Lung (tissue), 12 donors: ENCODE measurements around the gene DLGAP4. TPM values are rescaled to one million over a fixed set of nuclear protein-coding genes. Genes with fewer than 3 reads are reported as not detected.

Experiments
- ATAC-seq: fragments of 200-7000 bp; cut with Tn5 transposase; one replicate; pipeline ENCODE4 v1.9.1; 2020; ENCODE audit warnings: moderate number of reproducible peaks; ENCODE audit not compliant: insufficient read depth, low FRiP score
- DNase-seq, 3 donors: peaks; one replicate each; pipeline ENCODE4 v3.0.0-alpha.2; 2013 to 2017
- H3K27ac ChIP-seq, 2 donors: one replicate each; pipeline ENCODE4 v1.5.1; 2013; ENCODE audit warnings: mild to moderate bottlenecking in 2 of 2, moderate library complexity in 2 of 2, control low read depth in 1 of 2, inconsistent platforms in 1 of 2, low read depth in 1 of 2, low read length in 1 of 2
- H3K27me3 ChIP-seq, 3 donors: one replicate each; pipeline ENCODE4 v1.5.1; 2013; ENCODE audit warnings: low read length in 2 of 3; ENCODE audit not compliant: control insufficient read depth in 3 of 3, insufficient read depth in 3 of 3
- H3K36me3 ChIP-seq, 4 donors: one replicate each; pipeline ENCODE4 v1.5.1; 2013; ENCODE audit warnings: low read length in 4 of 4, mild to moderate bottlenecking in 1 of 4, moderate library complexity in 1 of 4; ENCODE audit not compliant: control insufficient read depth in 4 of 4, insufficient read depth in 4 of 4
- H3K4me1 ChIP-seq, 5 donors: one replicate each; pipeline ENCODE4 v1.5.1; 2013; ENCODE audit warnings: low read length in 5 of 5, mild to moderate bottlenecking in 2 of 5, moderate library complexity in 1 of 5; ENCODE audit not compliant: control insufficient read depth in 5 of 5, insufficient read depth in 5 of 5
- H3K4me3 ChIP-seq: one replicate; pipeline ENCODE4 v1.5.1; 2013; ENCODE audit warnings: mild to moderate bottlenecking, control low read depth, moderate library complexity
- H3K9ac ChIP-seq, 2 donors: one replicate each; pipeline ENCODE4 v1.5.1; 2013; ENCODE audit warnings: low read length in 2 of 2, control low read depth in 1 of 2; ENCODE audit not compliant: insufficient read depth in 1 of 2
- H3K9me3 ChIP-seq, 4 donors: one replicate each; pipeline ENCODE4 v1.5.1; 2013; ENCODE audit warnings: low read length in 3 of 4, mild to moderate bottlenecking in 1 of 4, moderate library complexity in 1 of 4; ENCODE audit not compliant: control insufficient read depth in 4 of 4, insufficient read depth in 3 of 4
- WGBS, 2 donors: extraction: QIAGEN DNeasy Blood & Tissue Kit; methylation state at CpG; one replicate each; pipeline ENCODE4 v1.1.7; 2013; 5-methylcytosine and 5-hydroxymethylcytosine counted together
- polyA plus RNA-seq, 2 donors: library from polyadenylated mRNA; stranded (reverse); fragments of 200-250 nt; gene quantifications; one replicate each; pipeline ENCODE4 v1.2.1, GENCODE V29; 2013
- total RNA-seq, 2 donors: library from RNA; depleted of rRNA in 1 of 2; stranded (reverse); fragments of >200 nt in 1 of 2; gene quantifications; one replicate each; pipeline ENCODE4 v1.2.1, GENCODE V29; 2014 to 2021
- TF ChIP-seq, protein P1 (sequence below): IDR thresholded peaks from 2 replicates; pipeline ENCODE4 v1.5.1; 2012; ENCODE audit warnings: mild to moderate bottlenecking; ENCODE audit errors: control extremely low read depth, extremely low read depth
- donor health status: control.
- donor health status: control.
- donor health status: Bipolar disorder and iron deficiency.
- donor health status: healthy.
- donor health status: DM: yes; HTN: yes; CAD: no.

The DLGAP4 gene
- total and polyA plus RNA-seq, 4 donors: 34.6 to 67.6 (median 35.8) TPM

DNA sequence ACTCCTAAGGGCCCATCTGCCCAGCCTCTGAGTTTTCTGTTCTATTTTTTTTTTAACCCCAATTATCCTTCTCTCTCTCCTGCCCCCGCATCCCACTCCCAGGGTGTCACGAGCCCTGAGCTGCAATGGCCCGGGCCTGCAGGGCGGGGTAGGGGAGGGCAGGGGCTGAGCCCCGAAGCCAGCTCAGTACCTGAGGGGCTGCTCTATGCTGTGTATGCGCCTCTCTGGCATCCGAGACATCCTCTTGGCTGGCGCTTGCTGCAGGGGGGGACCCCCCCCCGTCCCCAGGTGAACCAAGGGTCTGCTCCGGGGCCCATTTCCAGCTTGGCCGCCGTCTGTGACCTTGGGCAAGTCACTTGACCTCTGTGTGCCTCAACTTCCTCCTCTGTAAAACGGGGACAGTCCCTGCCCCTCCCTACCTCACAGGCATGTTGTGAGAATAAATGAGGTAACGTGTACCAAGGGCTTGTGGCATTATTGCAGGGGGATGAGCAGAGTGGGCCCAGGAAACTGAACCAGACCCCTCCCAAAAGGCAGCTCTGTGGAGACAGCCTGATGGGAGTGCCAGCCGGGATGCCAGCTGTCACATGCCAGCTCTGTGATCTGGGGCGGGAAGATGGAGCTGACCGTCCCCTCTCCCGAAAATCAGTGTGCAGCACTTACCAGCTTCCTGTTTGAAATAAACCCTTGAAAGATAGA is 222.2 kb downstream of the DLGAP4 start:
- H3K27me3 ChIP-seq: no peaks in the 10 kb centered on the region
- H3K4me3 ChIP-seq: no peak overlapping the region
- TF ChIP-seq, protein P1, sequence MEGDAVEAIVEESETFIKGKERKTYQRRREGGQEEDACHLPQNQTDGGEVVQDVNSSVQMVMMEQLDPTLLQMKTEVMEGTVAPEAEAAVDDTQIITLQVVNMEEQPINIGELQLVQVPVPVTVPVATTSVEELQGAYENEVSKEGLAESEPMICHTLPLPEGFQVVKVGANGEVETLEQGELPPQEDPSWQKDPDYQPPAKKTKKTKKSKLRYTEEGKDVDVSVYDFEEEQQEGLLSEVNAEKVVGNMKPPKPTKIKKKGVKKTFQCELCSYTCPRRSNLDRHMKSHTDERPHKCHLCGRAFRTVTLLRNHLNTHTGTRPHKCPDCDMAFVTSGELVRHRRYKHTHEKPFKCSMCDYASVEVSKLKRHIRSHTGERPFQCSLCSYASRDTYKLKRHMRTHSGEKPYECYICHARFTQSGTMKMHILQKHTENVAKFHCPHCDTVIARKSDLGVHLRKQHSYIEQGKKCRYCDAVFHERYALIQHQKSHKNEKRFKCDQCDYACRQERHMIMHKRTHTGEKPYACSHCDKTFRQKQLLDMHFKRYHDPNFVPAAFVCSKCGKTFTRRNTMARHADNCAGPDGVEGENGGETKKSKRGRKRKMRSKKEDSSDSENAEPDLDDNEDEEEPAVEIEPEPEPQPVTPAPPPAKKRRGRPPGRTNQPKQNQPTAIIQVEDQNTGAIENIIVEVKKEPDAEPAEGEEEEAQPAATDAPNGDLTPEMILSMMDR: no peak
- no peak overlapping the region for H3K27ac ChIP-seq
- no peaks in the 10 kb centered on the region for H3K9me3 ChIP-seq
- H3K9ac ChIP-seq: no peak overlapping the region
- peaks cover 11 to 35% (median 25%) of the 10 kb centered on the region in 4 donors for H3K36me3 ChIP-seq
- ATAC-seq: no peak
- DNase-seq: no peak
- 85 to 87% methylated on average over 18 of the region's 18 CpGs for WGBS, 2 donors
- H3K4me1 ChIP-seq: no peaks in the 10 kb centered on the region

- H3K27ac ChIP-seq: no peak overlapping the region
- 90 to 93% methylated on average over 14 of the region's 14 CpGs for WGBS, 2 donors
- ATAC-seq (no peak), DNase-seq (no peak)
- no peak overlapping the region for H3K4me3 ChIP-seq
- H3K27me3 ChIP-seq: no peaks in the 10 kb centered on the region
- H3K9ac ChIP-seq: no peak overlapping the region
- H3K36me3 ChIP-seq: peaks cover 9 to 35% (median 22%) of the 10 kb centered on the region in 4 donors
- TF ChIP-seq, protein P1: no peak
- no peaks in the 10 kb centered on the region for H3K4me1 ChIP-seq
- no peaks in the 10 kb centered on the region for H3K9me3 ChIP-seq
Measured at GRCh38 chr20:36528875-36529417, 222.8 kb downstream of the DLGAP4 start.

DNA sequence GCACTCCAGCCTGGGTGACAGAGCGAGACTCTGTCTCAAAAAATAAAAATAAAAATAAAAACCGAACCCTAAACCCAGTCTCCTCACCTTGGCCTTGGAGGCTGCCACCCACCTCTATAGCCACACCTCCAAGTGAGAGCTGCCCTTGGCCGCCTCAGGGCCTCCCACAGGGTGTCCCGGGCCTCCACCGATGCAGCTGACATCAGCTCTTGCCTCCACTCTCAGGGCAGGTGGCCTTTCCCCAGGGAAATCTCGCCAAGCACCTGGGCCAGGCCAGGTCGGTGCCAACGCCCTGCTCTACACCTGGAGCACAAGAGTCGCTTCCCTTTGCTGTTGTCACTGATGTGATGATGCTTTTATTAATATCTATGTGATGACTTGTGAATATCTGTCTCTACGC is 226.2 kb downstream of the DLGAP4 start:
- H3K27ac ChIP-seq: no peak overlapping the region
- DNase-seq (no peak), ATAC-seq (no peak)
- WGBS, 2 donors: 92 to 94% methylated on average over 10 of the region's 10 CpGs
- TF ChIP-seq, protein P1: no peak
- peaks cover 0 to 11% (median 3%) of the 10 kb centered on the region in 4 donors for H3K36me3 ChIP-seq
- H3K4me3 ChIP-seq: no peak overlapping the region
- H3K9ac ChIP-seq: no peak overlapping the region
- H3K9me3 ChIP-seq: no peaks in the 10 kb centered on the region
- no peaks in the 10 kb centered on the region for H3K4me1 ChIP-seq
- H3K27me3 ChIP-seq: no peaks in the 10 kb centered on the region

DNA sequence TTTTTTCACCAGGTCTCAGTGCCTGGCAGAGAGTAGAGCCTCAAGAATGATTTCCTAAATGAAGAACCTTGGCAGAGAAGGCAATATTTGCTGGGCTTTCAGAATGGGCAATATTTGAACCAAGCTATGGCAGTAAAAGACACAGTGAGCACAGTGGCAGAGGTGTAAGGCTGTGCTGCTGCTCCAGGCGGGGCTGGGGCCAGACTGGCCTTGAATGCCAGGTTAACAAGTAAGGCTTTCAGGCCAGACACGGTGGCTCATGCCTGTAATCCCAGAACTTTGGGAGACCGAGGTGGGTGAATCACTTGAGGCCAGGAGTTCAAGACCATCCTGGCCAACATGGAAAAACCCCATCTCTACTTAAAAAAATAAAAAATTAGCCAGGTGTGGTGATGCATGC is 226.7 kb downstream of the DLGAP4 start:
- no peak overlapping the region for H3K27ac ChIP-seq
- no peaks in the 10 kb centered on the region for H3K4me1 ChIP-seq
- peaks cover 0 to 7% (median under 1%) of the 10 kb centered on the region in 4 donors for H3K36me3 ChIP-seq
- H3K9ac ChIP-seq: no peak overlapping the region
- no peak for ATAC-seq
- TF ChIP-seq, protein P1: no peak
- no peaks in the 10 kb centered on the region for H3K27me3 ChIP-seq
- H3K4me3 ChIP-seq: no peak overlapping the region
- DNase-seq: no peak
- no peaks in the 10 kb centered on the region for H3K9me3 ChIP-seq
- 89 to 92% methylated on average over 3 of the region's 3 CpGs for WGBS, 2 donors
